ENCODE data around the gene PI4KB. TPM values are rescaled to one million over a fixed set of nuclear protein-coding genes. Genes with fewer than 3 reads are reported as not detected.

PI4KB gene
- total RNA-seq, 6 experiments from 2014 or later = 20.0 to 24.7 (median 22.7) TPM

GRCh38 chr1:151243683-151244216, 83.5 kb downstream of the PI4KB start:
- intact Hi-C loops (cut with DNase I) = no loop called here
- DNase-seq = no peak
- H3K4me3 ChIP-seq = no peak overlapping the region
- H3K36me3 ChIP-seq = peaks cover 7 to 95% (median 51%) of the 10 kb centered on the region in 4 donors
- WGBS (ENCODE audit: insufficient coverage, low coverage, low lambda C conversion rate, missing lambda C conversion rate) = 83% methylated on average over 4 of the region's 5 CpGs
- ATAC-seq = no peak
- H3K27me3 ChIP-seq = no peaks in the 10 kb centered on the region
- no peaks in the 10 kb centered on the region for H3K9me3 ChIP-seq
- H3K27ac ChIP-seq = no peak overlapping the region
- TF ChIP-seq CTCF (IDR thresholded peaks at IDR 0.05) (no peak), POLR2A (IDR thresholded peaks at IDR 0.05) (no peak)
- H3K4me1 ChIP-seq = no peaks in the 10 kb centered on the region

- Histone ChIP-seq H3K4me1 (no peaks in the 10 kb centered on the region), H3K4me3 (no peak overlapping the region), H3K27me3 (no peaks in the 10 kb centered on the region), H3K27ac (no peak overlapping the region), H3K9me3 (no peaks in the 10 kb centered on the region), H3K36me3 (peaks cover 6 to 95% (median 48%) of the 10 kb centered on the region in 4 donors)
- intact Hi-C loops (cut with DNase I) = no loop called here
- TF ChIP-seq CTCF (IDR thresholded peaks at IDR 0.05) (no peak), POLR2A (IDR thresholded peaks at IDR 0.05) (no peak)
- 100% methylated on average over 2 of the region's 2 CpGs for WGBS (ENCODE audit: insufficient coverage, low coverage, low lambda C conversion rate, missing lambda C conversion rate)
- DNase-seq (no peak), ATAC-seq (no peak)
Observed at GRCh38 chr1:151242442-151242841, 84.8 kb downstream of the PI4KB start.

Small RNAs within 50 kb of the gene (small RNA-seq; reads per million reads assigned to genes)
- gene RN7SL444P = 0 reads per million in 2 experiments

Other genes starting within 250 kb of the PI4KB start
- gene SEMA6C, start 180.8 kb downstream of the PI4KB start, total RNA-seq = 1 to 10 TPM in 5 of 6 experiments, under 1 TPM in 1; 0.87 to 8.3 (median 4.1) TPM
- 1 to 10 TPM; 1.1 to 4.2 (median 2.2) TPM for gene TNFAIP8L2, start 170.8 kb downstream of the PI4KB start, total RNA-seq
- gene LYSMD1, start 161.5 kb downstream of the PI4KB start, total RNA-seq = 1 to 10 TPM; 2.7 to 6.4 (median 4.5) TPM
- gene SCNM1, start 161.3 kb downstream of the PI4KB start, total RNA-seq = 10 to 100 TPM in 2 of 6 experiments, 1 to 10 TPM in 4; 7.5 to 13.2 (median 8.5) TPM
- gene TMOD4, start 151.4 kb downstream of the PI4KB start, total RNA-seq = not detected
- 10 to 100 TPM; 10.0 to 19.2 (median 14.7) TPM for gene VPS72, start 137.2 kb downstream of the PI4KB start, total RNA-seq
- gene PIP5K1A, start 128.9 kb downstream of the PI4KB start, total RNA-seq = 10 to 100 TPM; 13.9 to 22.1 (median 17.2) TPM
- 10 to 100 TPM; 72.2 to 95.6 (median 79.1) TPM for gene PSMD4, start 72.7 kb downstream of the PI4KB start, total RNA-seq
- gene ZNF687, start 45.1 kb downstream of the PI4KB start, total RNA-seq = 10 to 100 TPM in 3 of 6 experiments, 1 to 10 TPM in 3; 7.6 to 14.2 (median 10.1) TPM
- gene RFX5, start 19.8 kb upstream of the PI4KB start, total RNA-seq = 10 to 100 TPM in 5 of 6 experiments, 1 to 10 TPM in 1; 9.8 to 23.0 (median 16.8) TPM
- 100 to 1,000 TPM in 4 of 6 experiments, 10 to 100 TPM in 2; 83.4 to 423 (median 208) TPM for gene SELENBP1, start 45.3 kb upstream of the PI4KB start, total RNA-seq
- 100 to 1,000 TPM; 125 to 174 (median 151) TPM for gene PSMB4, start 72.2 kb upstream of the PI4KB start, total RNA-seq
- 10 to 100 TPM; 13.5 to 44.9 (median 29.9) TPM for gene POGZ, start 132.1 kb upstream of the PI4KB start, total RNA-seq
- gene CGN, start 184.0 kb upstream of the PI4KB start, total RNA-seq = 10 to 100 TPM; 15.9 to 65.4 (median 38.6) TPM
- 1 to 10 TPM; 1.6 to 8.0 (median 3.1) TPM for gene TUFT1, start 212.9 kb upstream of the PI4KB start, total RNA-seq

All from right lobe of liver (tissue), 6 donors.